Endometrial microvascular endothelial cells (primary cell): ENCODE data around the gene INTS1. TPM values are rescaled to one million over a fixed set of nuclear protein-coding genes. Genes with fewer than 3 reads are reported as not detected.

Experiments
- in situ Hi-C: cut with HindIII; loops from 2 replicates; pipeline ENCODE4 v1.10.0; 2017; ENCODE audit warnings: low sequenced_read_pairs, low pct_unique_long_range_greater_than_20kb; ENCODE audit errors: inconsistent ontology term
- total RNA-seq: library from RNA; depleted of rRNA; stranded (reverse); fragments of >200 nt; gene quantifications from one replicate; pipeline ENCODE4 v1.2.3, GENCODE V29; 2015; ENCODE audit errors: inconsistent ontology term

The INTS1 gene
- total RNA-seq, 1 donor from 2014 or later = 70.4 TPM

- in situ Hi-C loops = no loop called here
These were observed 73.9 kb downstream of the INTS1 start for GRCh38 chr7:1430056-1430845.

GRCh38 chr7:1428941-1429501 is 75.2 kb downstream of the INTS1 start:
- in situ Hi-C loops = no loop called here

GRCh38 chr7:1427064-1427657 is 77.0 kb downstream of the INTS1 start:
- in situ Hi-C loops = no loop called here

GRCh38 chr7:1426474-1426873 is 77.7 kb downstream of the INTS1 start:
- in situ Hi-C loops = no loop called here

GRCh38 chr7:1425292-1426136 is 78.7 kb downstream of the INTS1 start:
- in situ Hi-C loops = no loop called here

- in situ Hi-C loops = no loop called here
These were observed 80.1 kb downstream of the INTS1 start for GRCh38 chr7:1424041-1424440.

- in situ Hi-C loops = no loop called here
These were observed 80.9 kb downstream of the INTS1 start for GRCh38 chr7:1423264-1423811.

GRCh38 chr7:1422512-1423263 is 81.5 kb downstream of the INTS1 start:
- in situ Hi-C loops = no loop called here

- in situ Hi-C loops = no loop called here
These were observed 82.2 kb downstream of the INTS1 start for GRCh38 chr7:1421946-1422345.

GRCh38 chr7:1421020-1421790 is 83.0 kb downstream of the INTS1 start:
- in situ Hi-C loops = no loop called here

Other genes with a start within 250 kb of the INTS1 start
- gene MICALL2, start 44.9 kb downstream of the INTS1 start, total RNA-seq = 28.2 TPM
- gene MAFK, start 26.3 kb upstream of the INTS1 start, total RNA-seq = 18.1 TPM
- gene TMEM184A, start 51.8 kb upstream of the INTS1 start, total RNA-seq = not detected
- gene PSMG3, start 65.6 kb upstream of the INTS1 start, total RNA-seq = 19.1 TPM
- gene ELFN1, start 165.9 kb upstream of the INTS1 start, total RNA-seq = 0.46 TPM